Forelimb muscle (tissue), 1 donor: ENCODE measurements around the gene UCN2. TPM values are rescaled to one million over a fixed set of nuclear protein-coding genes. Genes with fewer than 3 reads are reported as not detected.

Experiments used
- DNase-seq: peaks from one replicate; pipeline ENCODE4 v3.0.0-alpha.2; 2013; ENCODE audit warnings: low read depth
- polyA plus RNA-seq: library from polyadenylated mRNA; unstranded; fragments of 120-200 nt; gene quantifications from one replicate; pipeline ENCODE4 v1.2.1, GENCODE V29; 2013; ENCODE audit not compliant: insufficient read length

UCN2 gene
- polyA plus RNA-seq, 1 donor: 0.19 TPM

DNA sequence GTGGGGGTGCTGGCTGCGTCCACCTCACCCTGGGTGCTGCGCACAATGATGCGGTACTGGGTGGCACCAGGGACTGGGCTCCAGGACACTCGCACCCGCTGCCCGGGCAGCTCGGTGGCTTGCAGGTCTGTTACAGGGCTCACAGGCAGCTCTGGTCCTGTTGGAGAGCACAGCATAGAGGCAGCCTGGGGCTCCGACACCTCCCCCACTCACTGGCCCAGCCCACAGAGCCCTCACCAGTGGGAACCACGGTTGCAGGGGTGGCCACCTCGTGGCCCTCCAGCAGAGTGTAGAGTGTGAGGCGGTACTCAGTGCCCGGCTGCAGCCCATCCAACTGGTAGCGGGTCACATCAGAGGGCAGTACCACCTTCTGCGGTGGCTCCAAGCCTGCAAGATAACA is 27.9 kb upstream of the UCN2 start:
- DNase-seq: no peak

DNA sequence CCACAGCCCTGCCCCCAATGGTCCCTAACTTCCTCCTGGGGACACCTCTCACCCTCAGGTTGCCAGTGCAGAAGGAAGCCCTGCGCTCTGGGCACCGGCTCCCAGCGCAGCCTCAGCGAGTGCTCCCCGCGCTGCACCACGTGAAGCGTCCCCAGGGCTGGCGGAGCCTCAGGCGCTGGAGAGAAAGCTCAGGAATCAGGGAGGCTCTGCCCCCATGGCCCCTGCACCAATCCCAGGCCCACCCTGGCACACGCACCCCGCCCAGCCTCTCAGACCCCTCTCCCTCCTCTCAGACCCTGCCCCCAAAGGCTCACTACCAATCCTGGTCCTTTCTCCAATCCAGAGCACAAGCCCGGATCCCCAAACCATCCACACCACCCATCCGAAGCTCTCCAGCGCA is 24.6 kb upstream of the UCN2 start:
- no peak for DNase-seq

DNA sequence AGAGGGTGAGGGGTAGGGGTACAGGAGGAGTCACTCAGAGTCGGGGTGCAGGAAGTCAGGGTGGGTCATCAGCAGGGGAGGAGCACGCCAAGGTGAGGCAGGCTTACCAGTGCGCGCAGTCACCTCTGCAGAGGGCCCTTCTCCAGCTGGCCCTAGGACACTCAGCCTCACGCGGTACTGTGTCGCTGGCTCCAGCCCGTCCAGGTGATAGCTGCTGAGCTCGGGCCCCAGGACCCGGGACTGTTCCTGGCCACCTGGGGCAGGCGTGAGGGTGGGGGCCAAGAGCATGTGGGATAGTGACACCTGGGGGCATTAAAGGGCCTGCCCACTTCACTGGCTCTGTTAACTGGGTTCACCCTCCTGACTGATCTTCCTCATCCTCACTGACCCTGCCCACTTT is 24.1 kb upstream of the UCN2 start:
- DNase-seq: no peak

DNA sequence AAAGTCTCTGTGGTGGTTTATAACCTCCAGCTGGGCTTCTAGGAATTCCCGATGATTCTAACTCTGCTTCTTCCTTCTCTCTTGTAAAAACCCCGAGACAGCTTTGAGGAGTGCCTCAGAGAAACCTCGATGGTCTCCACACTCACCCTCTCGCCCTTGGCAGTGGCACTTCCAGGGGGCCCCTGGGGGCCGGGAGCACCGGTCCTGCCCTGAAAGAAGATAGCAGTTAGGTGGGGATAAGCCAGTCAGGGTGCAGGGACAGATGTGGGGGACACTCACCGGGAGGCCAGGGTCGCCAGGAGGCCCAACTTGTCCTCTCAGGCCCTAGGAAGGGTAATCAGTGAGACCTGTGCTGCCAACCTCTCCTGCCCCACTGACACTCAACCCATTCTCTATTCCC is 21.8 kb upstream of the UCN2 start:
- DNase-seq: no peak

DNA sequence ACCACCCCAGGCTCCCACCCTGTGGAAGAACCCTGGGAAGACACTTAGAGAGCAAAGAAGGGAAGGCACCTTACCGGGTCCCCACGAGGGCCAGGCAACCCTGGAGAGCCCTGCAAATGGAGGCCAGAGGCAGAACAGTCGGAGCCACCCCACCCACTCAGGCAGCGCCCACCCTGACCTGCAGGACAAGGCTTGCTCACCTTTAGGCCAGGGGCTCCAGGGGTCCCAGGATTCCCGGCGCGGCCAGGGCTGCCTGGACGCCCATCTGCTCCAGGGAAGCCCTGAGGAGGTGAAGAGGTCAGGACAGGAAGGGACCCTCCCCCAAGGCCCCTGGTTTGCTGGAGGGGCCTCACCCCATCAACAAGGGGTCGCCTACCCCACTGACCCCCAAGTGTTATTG is 21.3 kb upstream of the UCN2 start:
- no peak for DNase-seq

DNA sequence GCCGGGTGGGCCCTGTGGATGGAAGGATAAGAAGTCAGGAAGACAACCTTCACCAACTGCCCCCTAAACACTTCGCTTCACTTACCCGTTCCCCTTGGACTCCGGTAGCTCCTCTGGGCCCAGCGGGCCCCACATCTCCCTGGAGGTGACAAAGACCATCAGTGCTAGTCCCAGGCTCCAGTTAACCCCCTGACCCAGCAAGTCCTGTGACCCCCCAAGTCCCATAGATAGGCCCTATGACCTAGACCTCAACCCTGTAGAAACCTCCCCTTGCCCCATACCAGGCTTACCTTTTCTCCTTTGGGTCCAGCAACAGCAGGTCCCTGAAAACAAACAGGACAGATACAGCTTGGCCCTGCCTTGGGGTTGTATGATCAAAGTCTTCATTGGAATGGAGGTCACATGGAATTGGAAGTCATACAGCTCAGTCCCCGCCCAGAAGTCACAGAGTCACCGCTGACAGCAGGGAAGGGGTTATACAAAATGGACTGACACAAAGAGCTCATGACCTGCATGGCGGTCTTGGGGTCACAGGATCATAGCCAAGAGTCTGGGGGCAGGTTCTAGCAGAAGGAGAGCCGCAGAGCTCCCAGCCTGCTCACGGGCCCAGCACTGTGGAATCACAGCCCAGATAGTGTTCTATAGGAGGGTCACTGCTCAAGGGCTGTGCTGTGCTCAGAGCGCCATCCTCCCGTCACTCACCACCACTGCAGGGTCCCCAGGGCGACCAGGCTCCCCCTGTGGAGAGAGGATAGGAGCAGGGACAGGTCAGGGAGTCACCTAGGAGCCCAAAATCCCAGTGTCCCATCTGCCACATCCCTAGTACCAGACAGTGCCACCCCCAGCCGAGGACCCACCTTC is 18.3 kb upstream of the UCN2 start:
- DNase-seq: no peak

DNA sequence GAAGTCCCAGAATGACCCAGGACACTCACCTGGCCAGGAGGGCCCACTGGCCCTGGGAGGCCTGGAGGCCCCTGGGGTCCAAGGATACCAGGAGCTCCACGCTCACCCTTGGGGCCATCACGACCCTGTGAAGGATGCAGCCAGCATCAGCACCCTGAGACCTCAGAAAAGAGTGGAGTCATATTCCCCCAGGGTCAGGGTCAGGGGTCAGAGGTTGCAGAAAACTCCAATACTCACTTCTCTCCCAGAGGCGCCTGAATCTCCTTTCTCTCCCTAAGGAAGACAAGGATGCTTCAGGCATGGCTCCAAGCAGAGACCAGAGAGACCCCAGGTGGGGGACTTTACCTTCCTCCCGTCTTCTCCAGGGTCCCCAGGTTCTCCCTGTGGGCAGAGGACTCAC is 13.1 kb upstream of the UCN2 start:
- no peak for DNase-seq

DNA sequence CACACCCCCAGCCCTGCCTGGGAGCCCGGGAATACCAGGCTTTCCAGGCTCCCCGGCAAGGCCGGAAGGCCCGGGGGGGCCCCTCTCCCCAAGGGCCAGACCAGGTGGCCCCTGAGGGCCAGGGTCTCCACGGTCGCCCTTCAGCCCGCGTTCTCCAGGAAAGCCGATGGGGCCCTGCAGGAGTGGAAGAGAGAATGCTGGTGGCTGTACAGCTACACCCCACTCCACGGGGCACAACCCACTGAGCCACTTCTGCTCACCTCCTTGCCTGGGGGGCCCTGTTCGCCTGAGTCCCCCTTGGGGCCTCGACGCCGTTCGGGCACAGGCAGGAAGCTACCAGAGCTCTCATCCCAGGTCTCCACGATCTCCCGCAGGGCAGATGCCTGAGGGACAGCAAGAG is 11.8 kb upstream of the UCN2 start:
- DNase-seq: no peak

DNA sequence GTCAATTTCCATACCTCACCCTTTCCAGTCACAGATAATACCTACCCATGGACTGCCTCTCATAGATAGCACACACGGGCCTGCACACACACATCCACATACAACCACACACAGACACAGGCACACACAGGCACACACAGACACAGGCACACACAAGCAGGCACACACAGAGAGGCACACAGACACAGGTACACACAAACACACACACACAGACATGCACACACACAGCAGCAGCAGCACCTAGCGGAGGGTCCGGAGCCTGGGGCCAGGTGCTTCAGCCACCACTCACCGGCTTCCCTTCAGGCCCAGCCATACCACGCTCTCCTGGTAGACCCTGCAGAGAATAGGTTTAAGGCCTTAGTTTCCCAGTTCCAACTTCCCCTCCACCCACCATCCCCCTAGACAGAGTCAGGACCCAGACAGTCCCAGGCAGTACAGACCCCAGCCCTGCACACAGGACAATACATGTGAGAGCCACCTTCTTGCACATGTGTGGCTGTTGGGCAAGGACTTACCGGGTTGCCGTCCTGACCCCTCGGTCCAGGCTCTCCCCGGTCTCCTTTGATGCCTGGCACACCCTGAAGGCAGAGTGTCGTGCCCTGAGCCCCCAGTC is 10.5 kb upstream of the UCN2 start:
- no peak for DNase-seq

DNA sequence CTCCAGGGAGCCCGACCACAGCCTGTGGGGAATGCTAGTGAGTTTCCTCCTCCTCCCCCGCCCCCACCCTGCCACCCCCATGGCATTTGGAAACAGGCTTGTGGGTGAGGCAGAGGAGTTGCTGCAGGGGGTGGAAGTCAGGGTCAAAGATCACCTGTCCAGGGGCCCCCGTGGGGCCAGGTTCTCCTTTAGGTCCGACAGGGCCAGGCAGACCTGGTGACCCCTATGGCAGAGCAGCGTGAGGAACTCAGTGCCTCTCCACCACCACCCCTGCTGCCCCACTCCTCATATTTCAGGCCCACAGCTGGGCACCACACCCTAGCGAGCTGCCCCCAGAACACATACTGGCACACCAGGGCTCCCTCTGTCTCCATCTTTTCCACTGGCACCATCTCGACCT is 8.9 kb upstream of the UCN2 start:
- DNase-seq: no peak

DNA sequence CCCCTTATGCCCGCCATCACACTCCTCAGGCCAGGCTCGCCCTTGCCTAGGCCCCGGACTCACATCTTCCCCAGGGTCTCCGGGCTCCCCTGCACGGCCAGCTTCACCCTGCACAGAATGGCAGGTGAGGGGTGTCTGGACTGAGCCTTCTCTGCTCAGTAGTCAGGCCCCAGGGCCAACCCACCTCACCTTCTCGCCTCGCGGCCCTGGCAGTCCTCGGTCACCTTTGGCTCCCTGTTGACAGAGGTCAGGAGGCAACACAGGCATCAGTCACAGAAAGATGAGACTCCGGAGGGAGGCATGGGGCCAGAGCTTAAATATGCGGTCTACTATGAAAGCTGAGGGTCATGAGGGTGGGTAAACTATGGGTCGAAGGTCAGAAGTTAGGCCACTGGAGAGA is 8.4 kb upstream of the UCN2 start:
- no peak for DNase-seq

DNA sequence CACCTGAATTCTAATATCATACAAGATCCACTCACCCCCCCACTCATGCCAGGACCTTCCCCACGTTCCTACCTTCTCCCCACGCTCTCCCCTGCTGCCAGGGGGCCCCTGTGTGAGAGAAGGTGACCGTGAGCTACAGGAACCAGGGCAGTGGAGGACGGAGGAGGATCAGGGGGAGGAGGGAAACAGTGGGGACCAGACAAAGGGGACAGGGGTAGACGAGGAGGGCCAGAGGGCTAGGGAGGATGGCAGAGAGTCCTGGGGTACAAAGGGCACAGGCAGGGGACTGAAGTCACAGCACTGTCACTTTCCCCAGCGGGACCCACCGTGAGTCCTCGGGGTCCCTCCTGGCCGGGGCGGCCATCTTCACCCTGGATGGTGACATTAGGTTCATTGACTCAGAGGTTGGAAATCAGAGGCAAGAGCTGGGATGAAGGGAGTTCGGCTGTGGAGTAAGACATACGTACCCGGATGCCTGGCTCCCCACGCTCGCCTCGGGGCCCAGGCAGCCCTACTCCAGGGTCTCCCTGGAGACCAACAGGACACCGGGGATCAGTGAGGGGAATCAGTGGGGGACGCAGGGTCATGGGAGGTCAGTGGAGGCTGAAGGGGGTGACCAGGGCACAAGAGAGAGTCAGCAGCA is 6.3 kb upstream of the UCN2 start:
- DNase-seq: no peak

DNA sequence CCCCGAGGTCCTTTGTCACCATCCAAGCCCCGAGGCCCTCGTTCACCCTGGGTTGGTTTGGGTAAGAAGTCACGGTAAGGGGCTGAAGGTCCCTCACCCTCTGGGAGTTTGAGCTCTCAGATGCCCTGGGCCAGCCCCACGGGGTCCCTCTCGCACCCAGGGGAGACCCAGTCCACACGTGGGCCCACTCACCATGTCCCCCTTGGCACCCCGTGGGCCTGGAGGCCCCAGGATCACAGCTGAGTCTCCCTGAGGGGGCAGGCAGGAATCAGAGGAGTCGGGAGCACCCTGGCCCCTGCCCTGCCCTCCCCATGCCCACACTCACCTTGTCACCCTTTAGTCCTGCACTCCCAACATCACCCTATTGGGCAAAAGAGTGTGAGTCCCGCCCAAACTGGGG is 5.8 kb upstream of the UCN2 start:
- no peak for DNase-seq

DNA sequence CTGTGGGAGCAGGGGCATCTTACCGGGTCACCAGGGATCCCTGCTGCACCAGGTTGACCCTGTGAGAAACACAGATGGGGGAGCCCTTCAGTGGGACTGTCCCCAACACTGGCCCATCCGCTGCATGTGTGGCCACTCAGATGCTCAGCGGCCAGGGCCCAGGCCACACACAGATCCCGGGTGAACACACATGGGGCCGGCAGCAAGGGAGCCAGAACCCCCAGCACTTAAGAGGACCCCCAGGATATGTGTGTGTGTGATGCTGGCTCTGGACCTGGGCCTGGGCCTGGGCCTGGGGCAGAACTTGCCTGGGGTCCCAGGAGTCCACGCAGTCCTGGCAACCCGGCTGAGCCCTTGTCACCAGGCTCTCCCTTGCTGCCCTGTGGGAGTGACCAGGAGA is 4.9 kb upstream of the UCN2 start:
- DNase-seq: no peak

DNA sequence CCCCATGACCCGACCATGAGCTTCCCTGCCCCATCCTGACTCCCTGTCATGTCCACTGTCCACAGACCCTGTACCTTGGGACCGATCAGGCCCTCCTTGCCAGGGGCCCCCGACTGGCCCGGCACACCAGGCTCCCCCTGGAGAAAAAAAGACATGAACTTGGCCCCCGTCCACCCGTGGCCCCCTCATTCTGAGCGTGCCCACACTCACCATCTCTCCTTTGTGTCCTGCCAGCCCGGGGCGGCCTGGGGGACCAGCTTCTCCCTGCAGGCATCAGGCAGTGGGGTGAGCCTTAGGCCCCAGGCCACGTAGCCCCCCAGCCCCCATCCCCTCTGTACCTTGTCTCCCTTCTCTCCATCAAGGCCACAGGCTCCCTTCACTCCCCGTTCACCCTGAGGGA is 3.9 kb upstream of the UCN2 start:
- no peak for DNase-seq

DNA sequence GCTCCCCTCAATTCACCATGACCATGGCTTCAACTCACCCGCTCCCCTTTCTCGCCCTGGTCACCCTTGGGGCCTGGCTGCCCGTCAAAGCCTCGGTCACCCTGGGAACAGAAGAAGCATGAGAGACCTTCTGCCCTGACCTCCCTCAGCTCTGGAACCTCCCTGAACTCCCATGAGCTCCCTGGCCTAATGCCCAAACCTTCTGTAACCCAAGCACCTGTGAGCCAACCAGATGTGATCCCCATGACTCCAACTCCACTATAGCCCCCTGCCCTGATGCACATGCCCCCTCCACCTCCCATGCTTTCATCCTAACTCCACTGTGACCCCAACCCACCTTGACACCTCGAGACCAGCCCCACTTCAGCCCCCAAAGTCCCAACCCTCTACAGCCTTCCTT is 3.5 kb upstream of the UCN2 start:
- no peak for DNase-seq

DNA sequence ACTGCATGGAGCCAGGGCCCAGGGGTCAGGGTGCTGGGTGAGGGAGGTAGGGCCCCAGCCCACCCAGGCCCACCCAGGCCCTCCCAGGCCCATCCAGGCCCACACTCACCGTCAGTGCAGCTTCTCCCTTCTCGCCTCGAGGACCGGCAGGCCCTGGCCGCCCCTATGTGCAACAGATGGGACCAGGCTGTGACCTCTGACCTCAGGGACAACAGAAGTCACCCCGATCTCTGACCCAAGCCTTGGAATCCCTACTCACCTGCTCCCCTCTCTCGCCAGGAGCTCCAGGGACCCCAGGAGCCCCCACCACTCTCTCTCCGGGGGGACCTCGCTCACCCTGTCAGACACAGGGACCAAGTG is 2.8 kb upstream of the UCN2 start:
- no peak for DNase-seq

DNA sequence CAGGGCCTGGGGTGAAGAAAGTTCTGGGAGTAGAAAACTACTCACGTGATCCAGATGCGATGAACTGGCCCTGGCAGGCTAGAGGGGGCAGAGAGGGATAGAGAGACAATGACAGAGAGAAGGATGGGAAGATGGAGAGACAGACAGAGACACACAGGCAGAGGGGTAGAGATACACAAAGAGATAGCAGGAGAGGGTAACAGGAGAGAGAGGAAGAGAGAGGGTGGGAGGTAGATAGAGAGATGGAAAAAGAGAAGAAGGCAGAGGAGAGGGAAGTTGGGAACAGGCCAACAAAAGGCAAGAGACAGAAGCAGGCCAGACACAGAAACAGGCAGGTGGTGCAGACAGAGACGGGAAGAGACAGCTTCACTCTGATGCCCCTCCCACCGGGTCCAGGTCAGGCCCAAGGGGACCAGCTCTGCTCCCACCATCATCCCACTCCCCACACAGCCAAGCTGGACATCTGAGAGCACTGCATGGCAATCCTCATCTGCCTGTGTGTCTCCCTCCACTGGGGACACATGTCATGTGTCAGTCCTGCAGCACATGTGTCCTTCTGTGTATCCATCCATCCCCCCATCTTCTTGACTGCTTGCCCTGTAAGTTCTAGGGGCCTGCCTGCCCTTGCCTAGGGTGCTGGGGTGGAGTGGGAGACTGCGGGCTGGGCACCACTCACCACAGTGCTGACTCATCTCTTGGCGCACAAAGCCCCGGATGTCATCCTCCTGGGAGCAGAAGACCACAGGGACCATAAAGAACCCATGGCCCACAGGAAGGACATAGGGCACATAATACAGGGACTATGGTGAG is 2.2 kb upstream of the UCN2 start:
- no peak for DNase-seq

DNA sequence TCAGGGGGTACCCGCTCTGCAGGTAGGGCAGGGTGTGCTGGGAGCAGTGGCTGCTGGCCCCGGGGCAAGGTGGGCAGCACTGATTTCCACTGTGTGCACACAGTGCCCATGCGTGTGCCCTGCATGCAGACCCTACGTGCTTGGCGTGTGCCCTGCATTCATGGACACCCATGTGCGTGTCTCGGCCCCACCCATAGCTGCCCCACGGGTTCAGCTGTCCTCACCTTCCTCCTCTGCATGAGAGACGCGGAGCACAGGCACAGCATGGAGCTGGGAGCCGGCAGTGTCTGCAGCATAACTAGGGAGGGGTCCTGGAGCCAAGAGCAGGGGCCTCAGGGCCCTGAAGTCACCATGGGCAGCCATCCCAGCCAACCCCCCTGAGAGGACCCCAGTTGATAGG is 1.6 kb upstream of the UCN2 start:
- DNase-seq: no peak

DNA sequence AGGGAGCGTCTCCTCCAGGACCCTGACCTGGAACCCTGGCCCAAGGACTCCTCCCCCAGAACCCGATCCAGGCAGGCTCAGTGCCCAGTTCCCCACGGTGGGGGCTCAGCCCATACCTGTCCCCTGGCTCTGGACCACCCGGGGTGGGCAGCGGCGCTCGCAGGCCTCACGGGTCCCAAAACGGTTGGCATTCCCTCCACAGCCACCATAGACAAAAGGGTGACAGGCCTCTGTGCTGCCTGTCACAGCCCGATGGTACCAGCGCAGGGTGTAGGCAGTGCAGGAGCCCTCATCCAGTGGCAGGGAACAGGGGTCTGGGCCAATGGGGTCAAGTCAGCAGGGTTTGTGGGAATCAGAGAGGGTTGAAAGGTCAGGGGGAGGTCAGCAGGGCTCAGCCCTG is 1.1 kb upstream of the UCN2 start:
- no peak for DNase-seq

DNA sequence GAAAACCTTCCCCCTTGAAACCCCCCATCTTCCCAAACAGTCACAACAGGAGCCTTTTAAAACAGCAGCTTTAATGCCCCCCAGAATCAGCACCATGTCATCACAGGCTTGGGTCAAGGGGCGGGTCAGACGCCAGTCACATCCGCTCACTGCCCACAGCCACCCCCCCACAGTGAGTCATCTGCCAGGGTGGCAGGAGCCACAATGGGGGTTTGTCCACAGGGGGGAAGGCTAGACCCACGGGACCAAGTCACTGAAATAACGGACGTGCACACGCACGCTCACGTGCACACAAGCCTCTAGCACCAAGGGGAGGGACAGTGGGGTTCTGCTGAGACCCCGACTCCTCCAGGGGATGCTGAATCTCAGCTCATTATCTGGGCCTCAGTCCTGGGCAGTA is 441 bp upstream of the UCN2 start:
- DNase-seq: no peak

DNA sequence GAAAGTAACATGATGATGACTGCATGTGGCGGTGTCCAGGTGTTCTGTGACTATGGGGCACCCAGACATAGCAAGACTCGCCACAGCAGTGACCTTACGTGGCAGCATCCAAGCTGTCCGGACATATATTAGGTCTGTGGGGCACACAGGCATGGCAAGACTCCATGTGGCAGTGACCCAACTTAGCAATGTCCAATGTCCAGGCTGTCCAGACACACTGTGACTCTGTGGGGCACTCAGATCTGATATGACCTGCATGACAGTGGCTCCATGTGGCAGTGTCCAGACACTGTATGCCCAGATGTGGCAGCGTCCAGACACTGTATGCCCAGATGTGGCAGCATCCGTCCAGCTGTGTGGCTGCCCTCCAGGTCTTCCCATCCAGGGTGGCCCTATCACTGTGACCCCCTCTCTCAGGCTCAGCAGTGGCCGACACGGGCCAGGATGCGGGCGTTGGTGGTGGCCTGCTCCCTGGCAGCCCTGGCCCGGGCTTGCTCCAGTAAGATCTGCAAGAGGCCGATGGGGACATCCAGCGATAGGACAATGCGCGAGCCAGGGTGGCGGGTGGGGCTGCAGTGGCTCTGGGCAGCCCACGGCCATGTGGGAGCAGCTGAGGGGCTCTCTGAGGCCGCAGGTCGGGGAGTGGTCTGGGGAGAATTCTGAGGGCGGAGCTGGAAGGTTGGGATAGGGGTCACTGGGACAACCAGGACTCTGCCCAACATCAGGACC is 1.1 kb downstream of the UCN2 start:
- DNase-seq: no peak
